Measurements from ENCODE around the gene PPP4R2.

Gene PPP4R2

GRCh38 chr3:72996473-72997333, at the start of gene PPP4R2:
Gene PPP4R2 (plus strand): TSS chr3:72996811. CDS start chr3:72997038, 227 bp downstream.
- peak; percentile 72 for DNase-seq

GRCh38 chr3:72947715-72948490, 48.7 kb upstream of the PPP4R2 start:
- DNase-seq: no peak

GRCh38 chr3:72949016-72949415, 47.6 kb upstream of the PPP4R2 start:
- no peak for DNase-seq

GRCh38 chr3:72950372-72950771, 46.2 kb upstream of the PPP4R2 start:
- DNase-seq: no peak

- DNase-seq: no peak
Observed at GRCh38 chr3:72950801-72951200, 45.8 kb upstream of the PPP4R2 start.

GRCh38 chr3:72951259-72951722, 45.3 kb upstream of the PPP4R2 start:
- no peak for DNase-seq

- no peak for DNase-seq
Observed at GRCh38 chr3:72953325-72953956, 43.2 kb upstream of the PPP4R2 start.

GRCh38 chr3:72957297-72957696, 39.3 kb upstream of the PPP4R2 start:
- no peak for DNase-seq

- DNase-seq: no peak
Observed at GRCh38 chr3:72959336-72959735, 37.3 kb upstream of the PPP4R2 start.

- DNase-seq: no peak
Observed at GRCh38 chr3:72960812-72961518, 35.6 kb upstream of the PPP4R2 start.

GRCh38 chr3:72961752-72962151, 34.9 kb upstream of the PPP4R2 start:
- no peak for DNase-seq

GRCh38 chr3:72962317-72962716, 34.3 kb upstream of the PPP4R2 start:
- no peak for DNase-seq

- DNase-seq: no peak
Observed at GRCh38 chr3:72964633-72965032, 32.0 kb upstream of the PPP4R2 start.

- no peak for DNase-seq
Observed at GRCh38 chr3:72968266-72968664, 28.3 kb upstream of the PPP4R2 start.

GRCh38 chr3:72969766-72970165, 26.8 kb upstream of the PPP4R2 start:
- no peak for DNase-seq

- no peak for DNase-seq
Observed at GRCh38 chr3:72970942-72971341, 25.7 kb upstream of the PPP4R2 start.

GRCh38 chr3:72972706-72973030, 23.9 kb upstream of the PPP4R2 start:
- DNase-seq: no peak

- no peak for DNase-seq
Observed at GRCh38 chr3:72973031-72973723, 23.4 kb upstream of the PPP4R2 start.

GRCh38 chr3:72973786-72974185, 22.8 kb upstream of the PPP4R2 start:
- DNase-seq: no peak

GRCh38 chr3:72974956-72975355, 21.7 kb upstream of the PPP4R2 start:
- no peak for DNase-seq

GRCh38 chr3:72976281-72976741, 20.3 kb upstream of the PPP4R2 start:
- no peak for DNase-seq

Data from KG1 (cell line).